GM13977 (cell line): ENCODE measurements around the gene PIK3C2G.

Source experiments
- DNase-seq: peaks from one replicate; pipeline ENCODE4 v3.0.0; 2012; ENCODE audit warnings: low spot score
- in situ Hi-C: fragments of 300-500 bp; cut with MboI; formaldehyde crosslinking; loops from one replicate; pipeline ENCODE4 v1.12.0; 2022; ENCODE audit warnings: low sequenced_read_pairs, low pct_unique_long_range_greater_than_20kb, mixed read lengths, inconsistent platforms; ENCODE audit not compliant: unreplicated experiment
- TF ChIP-seq, protein P1 (sequence below): IDR thresholded peaks from 2 replicates; pipeline ENCODE4 v1.5.1; 2012; ENCODE audit warnings: mild to moderate bottlenecking, control low read depth; ENCODE audit not compliant: insufficient read depth; ENCODE audit errors: extremely low read depth, missing control alignments

Gene PIK3C2G

DNA sequence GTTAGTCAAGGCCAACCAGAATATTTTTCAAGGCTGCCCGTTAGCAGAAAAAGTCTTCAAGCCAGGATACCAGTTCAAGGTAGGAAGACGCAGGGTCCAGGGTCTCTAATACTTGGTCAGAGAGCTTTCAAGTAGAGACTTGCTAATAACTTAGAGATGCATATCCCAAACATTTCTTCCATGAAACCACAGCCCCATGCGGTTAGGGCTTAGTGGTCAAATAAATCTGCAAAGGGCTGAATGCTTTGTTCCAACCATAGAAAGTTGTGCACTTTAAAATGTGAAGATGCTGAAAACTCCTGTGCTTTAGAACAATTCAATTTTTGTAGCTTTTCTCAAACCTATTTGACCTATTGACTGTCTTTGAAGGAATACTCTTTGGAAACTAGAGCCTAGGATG lies 208.9 kb downstream of the PIK3C2G start:
- in situ Hi-C loops, result no loop called here
- TF ChIP-seq, protein P1, sequence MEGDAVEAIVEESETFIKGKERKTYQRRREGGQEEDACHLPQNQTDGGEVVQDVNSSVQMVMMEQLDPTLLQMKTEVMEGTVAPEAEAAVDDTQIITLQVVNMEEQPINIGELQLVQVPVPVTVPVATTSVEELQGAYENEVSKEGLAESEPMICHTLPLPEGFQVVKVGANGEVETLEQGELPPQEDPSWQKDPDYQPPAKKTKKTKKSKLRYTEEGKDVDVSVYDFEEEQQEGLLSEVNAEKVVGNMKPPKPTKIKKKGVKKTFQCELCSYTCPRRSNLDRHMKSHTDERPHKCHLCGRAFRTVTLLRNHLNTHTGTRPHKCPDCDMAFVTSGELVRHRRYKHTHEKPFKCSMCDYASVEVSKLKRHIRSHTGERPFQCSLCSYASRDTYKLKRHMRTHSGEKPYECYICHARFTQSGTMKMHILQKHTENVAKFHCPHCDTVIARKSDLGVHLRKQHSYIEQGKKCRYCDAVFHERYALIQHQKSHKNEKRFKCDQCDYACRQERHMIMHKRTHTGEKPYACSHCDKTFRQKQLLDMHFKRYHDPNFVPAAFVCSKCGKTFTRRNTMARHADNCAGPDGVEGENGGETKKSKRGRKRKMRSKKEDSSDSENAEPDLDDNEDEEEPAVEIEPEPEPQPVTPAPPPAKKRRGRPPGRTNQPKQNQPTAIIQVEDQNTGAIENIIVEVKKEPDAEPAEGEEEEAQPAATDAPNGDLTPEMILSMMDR, result no peak
- DNase-seq, result no peak

DNA sequence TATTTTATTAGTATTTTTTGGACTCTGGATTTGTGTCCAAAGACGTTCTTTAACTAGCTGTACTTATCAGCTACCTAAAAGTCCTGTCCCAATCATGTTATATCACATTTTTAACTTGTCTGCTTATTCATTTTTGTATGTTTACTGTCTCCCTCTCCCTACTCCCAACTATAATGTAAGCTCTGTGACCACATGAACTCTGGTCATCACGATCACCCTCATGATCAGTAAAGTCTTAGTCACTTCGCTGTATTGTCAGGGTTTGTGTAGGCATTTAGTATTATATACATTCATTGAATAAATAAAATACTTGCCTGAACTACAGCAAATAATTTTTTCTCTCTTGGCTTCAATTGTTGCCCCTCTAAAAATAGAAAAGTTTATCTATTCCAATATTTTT lies 211.0 kb downstream of the PIK3C2G start:
- no peak for DNase-seq
- TF ChIP-seq, protein P1, result no peak
- in situ Hi-C loops, result no loop called here

DNA sequence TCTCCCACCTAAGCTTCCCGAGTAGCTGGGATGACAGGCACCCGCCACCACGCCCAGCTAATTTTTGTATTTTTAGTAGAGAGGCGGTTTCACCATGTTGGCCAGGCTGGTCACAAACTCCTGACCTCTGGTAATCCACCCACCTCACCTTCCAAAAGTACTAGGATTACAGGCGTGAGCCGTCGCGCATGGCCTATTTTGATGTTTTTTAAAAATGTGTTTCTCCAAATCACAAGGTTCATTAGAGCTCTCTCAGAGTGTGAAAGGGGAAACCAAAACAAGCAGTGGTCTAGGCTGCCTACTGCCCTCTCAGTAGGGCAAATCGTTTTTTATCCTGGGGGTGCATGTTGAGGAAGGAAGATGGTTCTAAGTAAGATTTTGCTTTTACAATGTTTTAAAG lies 211.5 kb downstream of the PIK3C2G start:
- in situ Hi-C loops, result no loop called here
- TF ChIP-seq, protein P1, result no peak
- no peak for DNase-seq

DNA sequence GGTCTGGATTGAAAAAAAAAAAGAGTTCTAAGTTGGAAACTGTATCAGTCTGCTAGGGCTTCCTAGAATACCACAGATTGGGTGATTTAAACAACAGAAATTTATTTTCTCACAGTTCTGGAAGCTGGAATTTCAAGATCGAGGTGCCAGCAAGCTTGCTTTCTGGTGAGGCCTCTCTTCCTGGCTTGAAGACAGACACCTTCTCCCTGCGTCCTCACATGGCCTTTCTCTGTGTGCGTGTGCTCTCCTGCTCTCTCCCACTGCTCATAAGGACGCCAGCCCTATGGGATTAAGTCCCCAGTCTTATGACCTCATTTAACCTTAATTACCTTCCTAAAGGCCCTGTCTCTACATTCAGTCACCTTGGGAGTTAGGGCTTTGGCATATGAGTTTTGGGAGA lies 215.5 kb downstream of the PIK3C2G start:
- TF ChIP-seq, protein P1, result no peak
- DNase-seq, result no peak
- in situ Hi-C loops, result no loop called here

DNA sequence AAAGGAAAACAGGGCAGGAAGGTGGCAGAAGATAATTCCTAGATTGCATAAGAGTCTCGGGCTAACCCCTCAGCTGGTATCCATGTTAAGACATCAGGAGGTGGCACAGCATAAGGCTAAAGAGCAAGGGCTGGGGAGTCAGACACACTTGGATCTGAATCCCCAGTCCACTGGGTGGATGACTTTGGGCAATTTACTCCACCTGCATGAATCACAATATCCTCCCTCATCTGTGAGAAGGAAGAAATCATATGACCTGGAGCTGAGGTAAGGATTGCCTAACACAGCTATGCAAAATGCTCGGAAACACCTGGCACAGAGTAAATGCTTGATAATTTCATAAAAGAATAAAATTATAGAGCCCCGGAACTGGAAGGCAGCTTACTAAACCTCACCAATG lies 217.9 kb downstream of the PIK3C2G start:
- TF ChIP-seq, protein P1, result no peak
- DNase-seq, result no peak

DNA sequence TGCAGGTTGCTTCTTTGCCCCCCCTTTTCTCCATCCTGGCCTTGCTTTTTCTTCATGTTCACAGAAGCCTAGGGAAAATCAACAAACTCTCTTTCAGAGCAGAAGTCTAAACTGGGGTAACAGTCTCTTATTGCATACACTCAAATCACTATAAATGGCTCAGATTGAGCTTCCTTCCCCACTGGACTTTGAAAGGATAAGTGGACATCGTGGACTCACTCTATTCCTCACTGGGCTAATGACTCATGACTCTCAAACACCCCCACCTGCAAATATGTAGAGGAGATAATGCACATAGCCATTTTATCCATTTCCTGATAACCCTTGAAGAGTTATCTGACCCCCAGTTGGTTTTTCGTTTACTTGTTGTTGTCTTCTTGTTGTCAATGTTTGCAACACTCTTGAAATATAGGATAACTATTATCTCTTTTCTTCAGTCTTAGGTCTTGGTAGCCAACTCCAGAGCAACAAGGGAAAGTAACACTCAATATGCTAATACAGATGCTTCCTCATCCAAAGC lies 221.3 kb downstream of the PIK3C2G start:
- no peak for DNase-seq
- in situ Hi-C loops, result no loop called here
- TF ChIP-seq, protein P1, result no peak

More for the DNA sequence above, 217.9 kb downstream of the PIK3C2G start:
- in situ Hi-C loops, result no loop called here
